ENCODE results near the gene SLC6A4.

SLC6A4 gene

DNA sequence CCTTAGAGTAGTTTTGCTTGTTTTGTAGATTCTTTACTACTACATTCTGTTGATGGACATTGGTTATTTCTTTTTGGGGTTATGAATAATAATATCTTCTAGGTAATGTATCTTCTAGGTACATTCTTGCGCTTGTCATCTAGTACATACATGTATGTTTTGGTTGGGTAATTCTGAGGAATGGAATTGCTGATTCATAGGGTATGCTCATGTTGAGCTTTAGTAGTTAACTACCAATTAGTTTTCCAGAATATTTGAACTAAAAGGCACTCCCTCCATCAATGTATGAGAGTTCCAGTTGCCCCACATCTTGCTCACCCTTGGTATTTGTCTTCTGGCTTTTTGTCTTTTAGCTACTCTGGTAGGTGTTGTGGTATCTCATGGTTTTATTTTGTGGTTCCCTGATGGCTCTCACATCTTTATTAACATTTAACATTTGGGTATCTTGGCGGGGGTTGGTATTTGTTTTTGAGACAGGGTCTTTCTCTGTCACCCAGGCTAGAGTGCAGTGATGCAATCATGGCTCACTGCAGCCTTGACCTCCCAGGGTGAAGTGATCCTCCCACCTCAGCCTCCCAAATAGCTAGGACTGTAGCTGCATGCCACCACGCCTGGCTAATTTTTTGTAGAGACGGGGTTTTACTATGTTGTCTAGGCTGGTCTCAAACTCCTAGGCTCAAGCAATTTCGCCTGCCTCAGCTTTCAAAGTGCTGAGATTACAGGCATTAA is 47.1 kb downstream of the SLC6A4 start:
- TF ChIP-seq, protein P1, sequence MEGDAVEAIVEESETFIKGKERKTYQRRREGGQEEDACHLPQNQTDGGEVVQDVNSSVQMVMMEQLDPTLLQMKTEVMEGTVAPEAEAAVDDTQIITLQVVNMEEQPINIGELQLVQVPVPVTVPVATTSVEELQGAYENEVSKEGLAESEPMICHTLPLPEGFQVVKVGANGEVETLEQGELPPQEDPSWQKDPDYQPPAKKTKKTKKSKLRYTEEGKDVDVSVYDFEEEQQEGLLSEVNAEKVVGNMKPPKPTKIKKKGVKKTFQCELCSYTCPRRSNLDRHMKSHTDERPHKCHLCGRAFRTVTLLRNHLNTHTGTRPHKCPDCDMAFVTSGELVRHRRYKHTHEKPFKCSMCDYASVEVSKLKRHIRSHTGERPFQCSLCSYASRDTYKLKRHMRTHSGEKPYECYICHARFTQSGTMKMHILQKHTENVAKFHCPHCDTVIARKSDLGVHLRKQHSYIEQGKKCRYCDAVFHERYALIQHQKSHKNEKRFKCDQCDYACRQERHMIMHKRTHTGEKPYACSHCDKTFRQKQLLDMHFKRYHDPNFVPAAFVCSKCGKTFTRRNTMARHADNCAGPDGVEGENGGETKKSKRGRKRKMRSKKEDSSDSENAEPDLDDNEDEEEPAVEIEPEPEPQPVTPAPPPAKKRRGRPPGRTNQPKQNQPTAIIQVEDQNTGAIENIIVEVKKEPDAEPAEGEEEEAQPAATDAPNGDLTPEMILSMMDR (IDR thresholded peaks at IDR 0.05): no peak
- H3K27ac ChIP-seq: no peak overlapping the region
- peaks cover 23% of the 10 kb centered on the region for H3K27me3 ChIP-seq

DNA sequence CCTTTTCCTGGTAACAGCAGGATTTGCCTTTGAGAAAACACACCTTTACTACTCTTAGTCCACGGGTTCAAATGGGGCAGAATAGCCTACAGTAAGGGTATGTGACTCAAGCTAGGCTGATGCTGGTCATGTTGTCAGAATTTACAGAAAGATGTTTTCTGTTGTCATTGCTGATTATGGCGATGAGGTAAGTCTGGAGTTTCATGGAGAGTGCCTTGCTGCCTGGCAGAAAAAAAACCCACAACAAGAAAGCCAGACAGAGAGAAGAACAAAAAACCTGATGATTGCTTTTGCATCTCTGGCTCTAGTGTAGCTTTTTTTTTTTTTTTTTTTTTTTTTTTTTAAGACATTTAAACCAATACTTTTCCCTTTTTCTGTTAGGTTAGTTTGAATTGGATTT is 47.9 kb downstream of the SLC6A4 start:
- no peak overlapping the region for H3K27ac ChIP-seq
- H3K27me3 ChIP-seq: peaks cover 15% of the 10 kb centered on the region
- TF ChIP-seq, protein P1 (IDR thresholded peaks at IDR 0.05): no peak
- no peak overlapping the region for H3K4me3 ChIP-seq (ENCODE audit: low read depth in 1 of 2, low read length in 1 of 2)
- no peaks in the 10 kb centered on the region for H3K9me3 ChIP-seq
- H3K36me3 ChIP-seq: peaks cover 47% of the 10 kb centered on the region
- H3K4me1 ChIP-seq (ENCODE audit: control insufficient read depth in 1 of 2, insufficient read depth in 1 of 2, low read depth in 1 of 2, low read length in 1 of 2): no peaks in the 10 kb centered on the region

More for the DNA sequence above, 47.1 kb downstream of the SLC6A4 start:
- no peaks in the 10 kb centered on the region for H3K9me3 ChIP-seq
- H3K36me3 ChIP-seq: peaks cover 41% of the 10 kb centered on the region
- no peaks in the 10 kb centered on the region for H3K4me1 ChIP-seq (ENCODE audit: control insufficient read depth in 1 of 2, insufficient read depth in 1 of 2, low read depth in 1 of 2, low read length in 1 of 2)
- H3K4me3 ChIP-seq (ENCODE audit: low read depth in 1 of 2, low read length in 1 of 2): no peak overlapping the region

DNA sequence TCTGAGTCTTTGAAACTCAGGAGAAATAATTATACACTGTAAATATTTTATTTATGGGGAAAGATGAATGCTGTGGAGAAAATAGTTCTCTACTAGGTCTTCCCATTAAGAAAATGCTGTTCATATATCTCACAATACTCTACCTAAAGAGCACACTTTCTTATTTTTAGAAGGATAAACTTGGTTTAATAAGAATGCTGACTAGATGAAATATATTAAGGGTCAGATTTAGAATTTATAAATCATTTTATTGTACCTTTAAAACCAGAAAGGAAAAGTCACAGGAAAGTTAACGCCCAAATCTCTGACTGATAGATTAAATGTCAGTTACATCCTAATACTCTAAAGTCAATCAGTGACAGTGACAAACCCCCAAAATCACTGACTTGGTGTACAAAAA is 48.7 kb downstream of the SLC6A4 start:
- TF ChIP-seq, protein P1 (IDR thresholded peaks at IDR 0.05): no peak

GRCh38 chr17:30176855-30177254 is 58.6 kb downstream of the SLC6A4 start:
- TF ChIP-seq, protein P1 (IDR thresholded peaks at IDR 0.05): no peak
- Histone ChIP-seq H3K27ac (no peak overlapping the region), H3K4me1 (ENCODE audit: control insufficient read depth in 1 of 2, insufficient read depth in 1 of 2, low read depth in 1 of 2, low read length in 1 of 2) (no peaks in the 10 kb centered on the region), H3K36me3 (peaks cover 52% of the 10 kb centered on the region), H3K27me3 (no peaks in the 10 kb centered on the region), H3K4me3 (ENCODE audit: low read depth in 1 of 2, low read length in 1 of 2) (no peak overlapping the region), H3K9me3 (no peaks in the 10 kb centered on the region)

More for the DNA sequence above, 48.7 kb downstream of the SLC6A4 start:
- H3K4me1 ChIP-seq (ENCODE audit: control insufficient read depth in 1 of 2, insufficient read depth in 1 of 2, low read depth in 1 of 2, low read length in 1 of 2): no peaks in the 10 kb centered on the region
- H3K27me3 ChIP-seq: peaks cover 7% of the 10 kb centered on the region
- no peak overlapping the region for H3K4me3 ChIP-seq (ENCODE audit: low read depth in 1 of 2, low read length in 1 of 2)
- no peak overlapping the region for H3K27ac ChIP-seq
- H3K9me3 ChIP-seq: no peaks in the 10 kb centered on the region
- peaks cover 56% of the 10 kb centered on the region for H3K36me3 ChIP-seq

DNA sequence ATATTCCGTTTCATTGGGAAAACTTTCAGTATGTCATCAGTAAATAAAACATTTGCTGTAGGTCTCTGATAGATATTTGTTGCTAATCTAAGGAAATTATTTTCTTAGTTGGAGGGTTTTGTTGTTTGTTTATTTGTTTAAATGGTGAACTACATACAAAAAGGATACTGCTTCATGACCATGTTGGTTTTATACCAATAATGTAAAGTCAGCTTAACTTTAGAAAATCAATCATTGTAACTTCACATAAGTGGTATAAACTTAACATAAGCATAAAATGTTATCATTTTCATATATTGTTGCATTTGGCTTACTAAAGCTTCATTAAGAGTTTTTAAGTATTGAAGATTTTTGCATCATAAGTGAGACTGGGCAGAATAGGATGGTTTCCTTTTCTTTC is 60.9 kb downstream of the SLC6A4 start:
- Histone ChIP-seq H3K27ac (no peak overlapping the region), H3K9me3 (no peaks in the 10 kb centered on the region), H3K4me3 (ENCODE audit: low read depth in 1 of 2, low read length in 1 of 2) (no peak overlapping the region), H3K27me3 (no peaks in the 10 kb centered on the region), H3K4me1 (ENCODE audit: control insufficient read depth in 1 of 2, insufficient read depth in 1 of 2, low read depth in 1 of 2, low read length in 1 of 2) (no peaks in the 10 kb centered on the region), H3K36me3 (peaks cover 32% of the 10 kb centered on the region)
- TF ChIP-seq, protein P1 (IDR thresholded peaks at IDR 0.05): no peak
